NCI-H82 (cell line): ENCODE measurements around the gene TMEM74B.

Source experiments
- DNase-seq: peaks from one replicate; lab custom pipeline; 2025; lab: John Stamatoyannopoulos, UW

The TMEM74B gene

GRCh38 chr20:1137236-1137635, 47.5 kb downstream of the TMEM74B start:
- no peak for DNase-seq

- DNase-seq: no peak
These were observed 49.9 kb downstream of the TMEM74B start for GRCh38 chr20:1134836-1135235.

- DNase-seq: no peak
These were observed 50.4 kb downstream of the TMEM74B start for GRCh38 chr20:1134355-1134754.

- DNase-seq: no peak
These were observed 53.4 kb downstream of the TMEM74B start for GRCh38 chr20:1131354-1131753.

- no peak for DNase-seq
These were observed 53.9 kb downstream of the TMEM74B start for GRCh38 chr20:1130847-1131246.
